Endodermal cell (in vitro differentiated cells): ENCODE results near the gene IL10RB. TPM values are rescaled to one million over a fixed set of nuclear protein-coding genes. Genes with fewer than 3 reads are reported as not detected.

ENCODE experiments used
- DNase-seq: peaks from one replicate; pipeline ENCODE4 v3.0.0-alpha.2; 2017
- H3K27ac ChIP-seq: 2 replicates; pipeline ENCODE4 v1.5.1; 2013; ENCODE audit warnings: mild to moderate bottlenecking, low read depth, low read length, moderate library complexity
- H3K27me3 ChIP-seq: 2 replicates; pipeline ENCODE4 v1.6.1; 2013; ENCODE audit warnings: mild to moderate bottlenecking, low read length, moderate library complexity; ENCODE audit not compliant: insufficient read depth, control insufficient read depth, poor library complexity, severe bottlenecking
- H3K36me3 ChIP-seq: 2 replicates; pipeline ENCODE4 v1.7.0; 2013; ENCODE audit warnings: mild to moderate bottlenecking, low read length, moderate library complexity; ENCODE audit not compliant: control insufficient read depth, insufficient read depth
- H3K4me1 ChIP-seq: one replicate; pipeline ENCODE4 v1.7.0; 2013; ENCODE audit warnings: low read length; ENCODE audit not compliant: control insufficient read depth, insufficient read depth
- H3K4me3 ChIP-seq: 2 replicates; pipeline ENCODE4 v1.5.1; 2013; ENCODE audit warnings: mild to moderate bottlenecking, low read length, moderate library complexity
- H3K9ac ChIP-seq: 2 replicates; pipeline ENCODE4 v1.6.1; 2013; ENCODE audit warnings: mild to moderate bottlenecking, low read length, moderate library complexity; ENCODE audit not compliant: poor library complexity, severe bottlenecking; ENCODE audit errors: extremely low read depth
- H3K9me3 ChIP-seq: 2 replicates; pipeline ENCODE4 v1.6.1; 2013; ENCODE audit warnings: mild to moderate bottlenecking, low read length, moderate library complexity; ENCODE audit not compliant: control insufficient read depth
- H3K27ac Mint-ChIP-seq: 2 replicates; pipeline ENCODE4 v1.8.0; 2020; ENCODE audit warnings: mixed read lengths
- H3K27me3 Mint-ChIP-seq: 2 replicates; pipeline ENCODE4 v1.8.0; 2021; ENCODE audit warnings: mild to moderate bottlenecking, mixed read lengths; ENCODE audit not compliant: insufficient read depth
- H3K36me3 Mint-ChIP-seq: 2 replicates; pipeline ENCODE4 v1.8.0; 2020; ENCODE audit warnings: low read depth, mixed read lengths
- H3K4me1 Mint-ChIP-seq: 2 replicates; pipeline ENCODE4 v1.8.0; 2020; ENCODE audit warnings: mixed read lengths
- H3K4me3 Mint-ChIP-seq: 2 replicates; pipeline ENCODE4 v1.8.0; 2020; ENCODE audit warnings: mild to moderate bottlenecking, moderate library complexity, mixed read lengths
- H3K9me3 Mint-ChIP-seq: 2 replicates; pipeline ENCODE4 v1.8.0; 2020; ENCODE audit warnings: mild to moderate bottlenecking, mixed read lengths
- WGBS, 2 experiments: methylation state at CpG; one replicate each; pipeline versions ENCODE4 v1.1.5 to v1.1.7; 2013; ENCODE audit warnings: missing lambda C conversion rate in 2 of 2, mixed read lengths in 1 of 2; ENCODE audit not compliant: insufficient coverage in 1 of 2, insufficient read length in 1 of 2; 5-methylcytosine and 5-hydroxymethylcytosine counted together
- total RNA-seq, 2 donors: library from RNA; stranded (reverse); fragmentation: NEBNext Ultra II Directional in 1 of 2; extraction: Animal tissue kit (Norgen Biotek cat#: 25700) in 1 of 2; gene quantifications; 2 replicates in 1 of 2; 3 replicates in 1 of 2; pipeline ENCODE4 v1.2.1, GENCODE V29; 2021
- TF ChIP-seq, protein P1 (sequence below): fragments of 200-600 bp; sonication (generic); conservative IDR thresholded peaks from 2 replicates; pipeline ENCODE4 v1.5.0; 2021; ENCODE audit warnings: antibody characterized with exemption, mild to moderate bottlenecking

The IL10RB gene
- total RNA-seq, 2 donors from 2014 or later: 4.1 to 5.3 TPM

DNA sequence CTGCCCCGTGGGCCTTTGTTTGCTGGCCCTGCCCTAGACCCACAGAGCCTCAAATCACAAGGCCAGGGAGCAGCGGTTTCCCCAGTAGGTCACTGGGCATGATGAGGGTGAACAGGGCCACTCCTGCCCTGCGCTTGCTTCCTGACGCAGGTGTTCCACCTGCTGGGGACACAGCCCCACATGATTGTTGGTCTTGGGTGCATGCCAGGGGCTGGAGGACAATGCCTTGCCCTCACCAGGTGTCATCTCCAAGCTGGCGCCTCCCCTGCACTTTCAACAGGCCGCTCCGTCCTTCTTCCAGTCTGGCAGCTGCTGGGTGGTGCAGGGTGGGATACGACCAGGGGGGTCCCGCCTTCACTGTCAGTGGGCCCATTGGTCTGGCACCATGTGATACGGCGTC, 24.3 kb downstream of the IL10RB start:
- Mint-ChIP-seq H3K4me3 (no peak overlapping the region), H3K9me3 (no peaks in the 10 kb centered on the region), H3K27me3 (no peaks in the 10 kb centered on the region), H3K36me3 (no peaks in the 10 kb centered on the region), H3K4me1 (no peaks in the 10 kb centered on the region), H3K27ac (no peak overlapping the region)
- DNase-seq: no peak
- H3K27me3 ChIP-seq: no peaks in the 10 kb centered on the region
- H3K4me1 ChIP-seq: no peaks in the 10 kb centered on the region
- TF ChIP-seq, protein P1, sequence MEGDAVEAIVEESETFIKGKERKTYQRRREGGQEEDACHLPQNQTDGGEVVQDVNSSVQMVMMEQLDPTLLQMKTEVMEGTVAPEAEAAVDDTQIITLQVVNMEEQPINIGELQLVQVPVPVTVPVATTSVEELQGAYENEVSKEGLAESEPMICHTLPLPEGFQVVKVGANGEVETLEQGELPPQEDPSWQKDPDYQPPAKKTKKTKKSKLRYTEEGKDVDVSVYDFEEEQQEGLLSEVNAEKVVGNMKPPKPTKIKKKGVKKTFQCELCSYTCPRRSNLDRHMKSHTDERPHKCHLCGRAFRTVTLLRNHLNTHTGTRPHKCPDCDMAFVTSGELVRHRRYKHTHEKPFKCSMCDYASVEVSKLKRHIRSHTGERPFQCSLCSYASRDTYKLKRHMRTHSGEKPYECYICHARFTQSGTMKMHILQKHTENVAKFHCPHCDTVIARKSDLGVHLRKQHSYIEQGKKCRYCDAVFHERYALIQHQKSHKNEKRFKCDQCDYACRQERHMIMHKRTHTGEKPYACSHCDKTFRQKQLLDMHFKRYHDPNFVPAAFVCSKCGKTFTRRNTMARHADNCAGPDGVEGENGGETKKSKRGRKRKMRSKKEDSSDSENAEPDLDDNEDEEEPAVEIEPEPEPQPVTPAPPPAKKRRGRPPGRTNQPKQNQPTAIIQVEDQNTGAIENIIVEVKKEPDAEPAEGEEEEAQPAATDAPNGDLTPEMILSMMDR: no peak
- no peak overlapping the region for H3K4me3 ChIP-seq
- no peak overlapping the region for H3K27ac ChIP-seq
- no peaks in the 10 kb centered on the region for H3K9me3 ChIP-seq
- H3K36me3 ChIP-seq: no peaks in the 10 kb centered on the region
- H3K9ac ChIP-seq: no peak overlapping the region
- WGBS, 2 experiments: 96 to 99% methylated on average over 10 to 11 of the region's 11 CpGs

DNA sequence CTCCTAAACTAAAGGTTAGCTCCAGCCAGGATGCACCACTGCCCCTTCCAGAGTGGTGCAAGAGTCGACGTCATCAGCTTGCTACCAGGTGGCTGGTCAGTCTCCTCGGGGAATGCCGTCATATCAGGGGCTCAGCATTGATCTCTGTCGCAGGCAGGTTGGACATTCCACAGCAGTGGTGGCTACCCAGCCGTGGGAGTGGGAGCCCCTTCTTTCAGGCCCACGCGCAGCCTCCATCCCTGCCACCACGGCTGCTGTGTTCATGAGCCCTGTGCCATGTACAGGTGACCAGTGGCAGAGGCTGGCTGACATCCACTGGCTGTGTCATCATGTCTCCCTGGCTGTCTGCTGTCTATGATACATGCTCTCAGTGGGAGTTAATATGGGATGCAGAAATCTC, 25.5 kb downstream of the IL10RB start:
- TF ChIP-seq, protein P1: no peak

DNA sequence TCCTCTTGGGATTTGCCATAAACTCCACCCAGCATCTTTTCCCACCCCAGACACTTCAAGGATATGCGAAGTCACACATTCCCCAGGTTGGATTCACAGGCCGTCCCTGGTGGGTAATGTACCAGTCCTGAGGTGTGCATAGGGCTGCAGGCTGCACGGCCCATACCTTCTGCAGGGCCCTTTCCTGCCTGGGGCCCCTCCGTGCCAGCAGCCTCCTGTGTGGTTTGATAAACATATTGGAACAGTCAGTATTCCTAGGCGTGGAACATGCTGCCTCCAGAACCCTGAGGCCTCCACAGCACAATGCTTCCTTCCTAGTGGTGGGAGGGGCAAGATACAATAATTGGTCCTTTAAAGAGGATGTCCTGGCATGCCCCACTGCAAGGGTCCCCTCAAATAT, 26.6 kb downstream of the IL10RB start:
- Histone ChIP-seq H3K9ac (no peak overlapping the region), H3K9me3 (no peaks in the 10 kb centered on the region), H3K27ac (no peak overlapping the region), H3K27me3 (no peaks in the 10 kb centered on the region), H3K36me3 (no peaks in the 10 kb centered on the region), H3K4me3 (no peak overlapping the region), H3K4me1 (no peaks in the 10 kb centered on the region)
- WGBS, 2 experiments: 94 to 100% methylated on average over 3 to 5 of the region's 5 CpGs
- no peak overlapping the region for H3K27ac Mint-ChIP-seq
- H3K4me1 Mint-ChIP-seq: no peaks in the 10 kb centered on the region
- no peak for DNase-seq
- no peak overlapping the region for H3K4me3 Mint-ChIP-seq
- no peaks in the 10 kb centered on the region for H3K36me3 Mint-ChIP-seq
- TF ChIP-seq, protein P1: no peak
- no peaks in the 10 kb centered on the region for H3K9me3 Mint-ChIP-seq
- H3K27me3 Mint-ChIP-seq: no peaks in the 10 kb centered on the region

More for the DNA sequence above, 25.5 kb downstream of the IL10RB start:
- H3K27ac Mint-ChIP-seq: no peak overlapping the region
- no peak overlapping the region for H3K4me3 Mint-ChIP-seq
- no peak overlapping the region for H3K27ac ChIP-seq
- DNase-seq: no peak
- no peaks in the 10 kb centered on the region for H3K36me3 Mint-ChIP-seq
- no peaks in the 10 kb centered on the region for H3K27me3 ChIP-seq
- no peak overlapping the region for H3K4me3 ChIP-seq
- H3K9ac ChIP-seq: no peak overlapping the region
- no peaks in the 10 kb centered on the region for H3K4me1 ChIP-seq
- H3K27me3 Mint-ChIP-seq: no peaks in the 10 kb centered on the region
- 92 to 94% methylated on average over 7 to 9 of the region's 9 CpGs for WGBS, 2 experiments
- no peaks in the 10 kb centered on the region for H3K9me3 Mint-ChIP-seq
- no peaks in the 10 kb centered on the region for H3K36me3 ChIP-seq
- no peaks in the 10 kb centered on the region for H3K4me1 Mint-ChIP-seq
- no peaks in the 10 kb centered on the region for H3K9me3 ChIP-seq
